ENCODE data around the gene RANBP3L. TPM values are rescaled to one million over a fixed set of nuclear protein-coding genes. Genes with fewer than 3 reads are reported as not detected.
"Not testable (repeated sequence)": the region's sequence is repeated elsewhere in the genome, so short reads cannot be mapped to it uniquely, and the experiment has no call there.

The RANBP3L gene
- total and polyA plus RNA-seq, 4 donors = 0.33 to 9.2 (median 2.1) TPM

DNA sequence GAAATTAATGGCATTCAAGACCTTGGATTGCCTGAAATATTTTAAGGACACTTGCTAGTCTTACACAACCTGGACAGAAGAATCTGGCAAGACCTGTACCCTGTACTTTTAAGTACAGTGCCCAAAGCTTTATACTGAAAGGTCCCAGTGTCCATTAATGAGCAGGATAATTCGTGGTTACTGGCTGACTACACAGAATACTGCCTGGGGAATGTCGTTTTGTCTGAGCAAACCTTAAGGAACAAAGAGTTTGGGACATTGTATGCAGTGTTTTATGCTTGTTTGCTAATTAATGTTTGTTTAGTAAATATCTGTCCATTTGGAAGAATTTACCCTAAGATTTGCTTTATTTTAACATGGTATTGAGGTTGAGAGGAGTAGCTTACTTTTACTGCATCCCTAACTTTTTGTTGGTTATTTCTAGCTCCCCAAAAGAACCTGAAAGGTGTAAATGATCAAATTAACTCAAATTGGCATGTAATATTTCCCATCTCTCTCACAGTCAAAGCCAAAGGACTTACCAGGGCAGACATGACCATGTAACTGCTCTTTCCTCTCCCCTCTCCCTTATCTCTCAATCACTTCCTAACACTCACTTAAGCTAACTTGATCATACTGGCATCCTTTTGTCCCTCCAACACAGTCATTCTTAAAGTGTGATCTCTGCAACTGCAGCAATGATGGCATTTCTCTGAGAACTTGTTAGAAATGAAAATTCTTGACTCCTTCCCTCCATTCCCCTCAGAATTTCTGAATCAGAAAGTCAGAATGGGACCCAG is 15.7 kb downstream of the RANBP3L start:
- no peak for DNase-seq (ENCODE audit: low spot score)
- 28% methylated on average over 2 of the region's 2 CpGs for WGBS
- H3K4me3 ChIP-seq (ENCODE audit: low read depth in 1 of 3, low read length in 3 of 3) = no peak overlapping the region
- no peaks in the 10 kb centered on the region for H3K27me3 ChIP-seq (ENCODE audit: control insufficient read depth in 4 of 4, insufficient read depth in 4 of 4, low read length in 3 of 4)
- H3K27ac ChIP-seq (ENCODE audit: low read depth in 1 of 2, low read length in 2 of 2) = no peak overlapping the region
- H3K9ac ChIP-seq (ENCODE audit: low read depth in 1 of 2, low read length in 2 of 2) = no peak overlapping the region
- H3K9me3 ChIP-seq (ENCODE audit: control insufficient read depth in 4 of 4, low read length in 3 of 4) = peaks cover 0 to 4% (median 0%) of the 10 kb centered on the region in 4 donors
- no peaks in the 10 kb centered on the region for H3K4me1 ChIP-seq (ENCODE audit: control insufficient read depth in 4 of 4, insufficient read depth in 4 of 4, low read length in 3 of 4)
- no peaks in the 10 kb centered on the region for H3K36me3 ChIP-seq (ENCODE audit: control insufficient read depth in 4 of 4, insufficient read depth in 3 of 4, low read depth in 1 of 4, low read length in 3 of 4)
- TF ChIP-seq, protein P1, sequence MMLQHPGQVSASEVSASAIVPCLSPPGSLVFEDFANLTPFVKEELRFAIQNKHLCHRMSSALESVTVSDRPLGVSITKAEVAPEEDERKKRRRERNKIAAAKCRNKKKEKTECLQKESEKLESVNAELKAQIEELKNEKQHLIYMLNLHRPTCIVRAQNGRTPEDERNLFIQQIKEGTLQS (IDR thresholded peaks at IDR 0.05) = no peak
- TF ChIP-seq GABPA (IDR thresholded peaks at IDR 0.05 in 1 of 2, conservative IDR thresholded peaks at IDR 0.05 in 1 of 2) (no peak), MAX (IDR thresholded peaks at IDR 0.05) (no peak), FOXA1 (IDR thresholded peaks at IDR 0.05) (no peak), SP1 (IDR thresholded peaks at IDR 0.05) (no peak), FOXA2 (IDR thresholded peaks at IDR 0.05) (no peak), RXRA (IDR thresholded peaks at IDR 0.05) (no peak), TAF1 (conservative IDR thresholded peaks at IDR 0.05) (no peak), HNF4G (IDR thresholded peaks at IDR 0.05) (no peak), NR2F2 (IDR thresholded peaks at IDR 0.05) (no peak), RAD21 (IDR thresholded peaks at IDR 0.05) (no peak), EGR1 (IDR thresholded peaks at IDR 0.05; ENCODE audit: low read depth in 2 of 2) (no peak), CTCF (IDR thresholded peaks at IDR 0.05; ENCODE audit: low read depth, low read length, missing input control) (no peak), HNF4A (conservative IDR thresholded peaks at IDR 0.05) (no peak), YY1 (IDR thresholded peaks at IDR 0.05) (no peak), JUND (IDR thresholded peaks at IDR 0.05) (no peak)
- TF ChIP-seq, protein P2, sequence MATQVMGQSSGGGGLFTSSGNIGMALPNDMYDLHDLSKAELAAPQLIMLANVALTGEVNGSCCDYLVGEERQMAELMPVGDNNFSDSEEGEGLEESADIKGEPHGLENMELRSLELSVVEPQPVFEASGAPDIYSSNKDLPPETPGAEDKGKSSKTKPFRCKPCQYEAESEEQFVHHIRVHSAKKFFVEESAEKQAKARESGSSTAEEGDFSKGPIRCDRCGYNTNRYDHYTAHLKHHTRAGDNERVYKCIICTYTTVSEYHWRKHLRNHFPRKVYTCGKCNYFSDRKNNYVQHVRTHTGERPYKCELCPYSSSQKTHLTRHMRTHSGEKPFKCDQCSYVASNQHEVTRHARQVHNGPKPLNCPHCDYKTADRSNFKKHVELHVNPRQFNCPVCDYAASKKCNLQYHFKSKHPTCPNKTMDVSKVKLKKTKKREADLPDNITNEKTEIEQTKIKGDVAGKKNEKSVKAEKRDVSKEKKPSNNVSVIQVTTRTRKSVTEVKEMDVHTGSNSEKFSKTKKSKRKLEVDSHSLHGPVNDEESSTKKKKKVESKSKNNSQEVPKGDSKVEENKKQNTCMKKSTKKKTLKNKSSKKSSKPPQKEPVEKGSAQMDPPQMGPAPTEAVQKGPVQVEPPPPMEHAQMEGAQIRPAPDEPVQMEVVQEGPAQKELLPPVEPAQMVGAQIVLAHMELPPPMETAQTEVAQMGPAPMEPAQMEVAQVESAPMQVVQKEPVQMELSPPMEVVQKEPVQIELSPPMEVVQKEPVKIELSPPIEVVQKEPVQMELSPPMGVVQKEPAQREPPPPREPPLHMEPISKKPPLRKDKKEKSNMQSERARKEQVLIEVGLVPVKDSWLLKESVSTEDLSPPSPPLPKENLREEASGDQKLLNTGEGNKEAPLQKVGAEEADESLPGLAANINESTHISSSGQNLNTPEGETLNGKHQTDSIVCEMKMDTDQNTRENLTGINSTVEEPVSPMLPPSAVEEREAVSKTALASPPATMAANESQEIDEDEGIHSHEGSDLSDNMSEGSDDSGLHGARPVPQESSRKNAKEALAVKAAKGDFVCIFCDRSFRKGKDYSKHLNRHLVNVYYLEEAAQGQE (IDR thresholded peaks at IDR 0.05) = no peak
- TF ChIP-seq, protein P3, sequence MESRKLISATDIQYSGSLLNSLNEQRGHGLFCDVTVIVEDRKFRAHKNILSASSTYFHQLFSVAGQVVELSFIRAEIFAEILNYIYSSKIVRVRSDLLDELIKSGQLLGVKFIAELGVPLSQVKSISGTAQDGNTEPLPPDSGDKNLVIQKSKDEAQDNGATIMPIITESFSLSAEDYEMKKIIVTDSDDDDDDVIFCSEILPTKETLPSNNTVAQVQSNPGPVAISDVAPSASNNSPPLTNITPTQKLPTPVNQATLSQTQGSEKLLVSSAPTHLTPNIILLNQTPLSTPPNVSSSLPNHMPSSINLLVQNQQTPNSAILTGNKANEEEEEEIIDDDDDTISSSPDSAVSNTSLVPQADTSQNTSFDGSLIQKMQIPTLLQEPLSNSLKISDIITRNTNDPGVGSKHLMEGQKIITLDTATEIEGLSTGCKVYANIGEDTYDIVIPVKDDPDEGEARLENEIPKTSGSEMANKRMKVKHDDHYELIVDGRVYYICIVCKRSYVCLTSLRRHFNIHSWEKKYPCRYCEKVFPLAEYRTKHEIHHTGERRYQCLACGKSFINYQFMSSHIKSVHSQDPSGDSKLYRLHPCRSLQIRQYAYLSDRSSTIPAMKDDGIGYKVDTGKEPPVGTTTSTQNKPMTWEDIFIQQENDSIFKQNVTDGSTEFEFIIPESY (IDR thresholded peaks at IDR 0.05) = no peak

DNA sequence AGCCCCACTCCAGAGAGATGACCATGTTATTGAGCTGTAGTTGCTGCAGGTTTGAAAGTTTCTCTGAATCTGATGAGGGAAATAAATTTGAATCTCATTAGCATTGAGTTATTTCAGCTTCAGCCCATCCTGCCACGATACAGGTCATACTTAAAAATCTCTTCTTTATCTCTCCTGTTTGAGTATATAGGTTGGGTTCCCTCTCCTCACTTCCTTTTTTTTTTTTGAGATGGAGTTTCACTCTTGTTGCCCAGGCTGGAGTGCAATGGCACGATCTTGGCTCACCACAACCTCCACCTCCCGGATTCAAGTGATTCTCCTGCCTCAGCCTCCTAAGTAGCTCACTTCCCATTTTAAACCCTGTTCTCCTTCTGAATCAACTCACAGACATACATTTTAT is 17.9 kb downstream of the RANBP3L start:
- not testable (repeated sequence) for H3K9ac ChIP-seq (ENCODE audit: low read depth in 1 of 2, low read length in 2 of 2); H3K27ac ChIP-seq (ENCODE audit: low read depth in 1 of 2, low read length in 2 of 2); H3K9me3 ChIP-seq (ENCODE audit: control insufficient read depth in 4 of 4, low read length in 3 of 4); DNase-seq (ENCODE audit: low spot score); H3K27me3 ChIP-seq (ENCODE audit: control insufficient read depth in 4 of 4, insufficient read depth in 4 of 4, low read length in 3 of 4); H3K4me1 ChIP-seq (ENCODE audit: control insufficient read depth in 4 of 4, insufficient read depth in 4 of 4, low read length in 3 of 4); H3K4me3 ChIP-seq (ENCODE audit: low read depth in 1 of 3, low read length in 3 of 3); H3K36me3 ChIP-seq (ENCODE audit: control insufficient read depth in 4 of 4, insufficient read depth in 3 of 4, low read depth in 1 of 4, low read length in 3 of 4)
- 90% methylated on average over 3 of the region's 3 CpGs for WGBS

Data from liver (tissue), 9 donors.